SK-N-SH (cell line): Measurements from ENCODE around the gene DOK1. TPM values are rescaled to one million over a fixed set of nuclear protein-coding genes. Genes with fewer than 3 reads are reported as not detected.
A peak's percentile ranks its signal among the peaks of the same experiment; 100 is the strongest.

Source experiments
- CTCF ChIA-PET: fragments of 300-600, 350-600 bp; formaldehyde crosslinking; extraction: SDS; loops from one replicate; lab custom pipeline; 2021; lab: Yijun Ruan, JAX
- POLR2A ChIA-PET: fragments of 350-600 bp; sonication (Branson Sonifier 250); formaldehyde crosslinking; extraction: SDS; loops from one replicate; lab custom pipeline; 2020; ENCODE audit warnings: antibody characterized with exemption, inconsistent platforms; lab: Yijun Ruan, JAX
- DNase-seq: peaks from one replicate; pipeline ENCODE4 v3.0.0; 2012
- H2AFZ ChIP-seq: fragments of 200-600 bp; sonication (generic); 2 replicates; pipeline ENCODE4 v1.8.1; 2016; ENCODE audit warnings: antibody characterized with exemption, mild to moderate bottlenecking, low read depth
- H3F3A ChIP-seq: fragments of 200-600 bp; sonication (generic); replicated peaks from 2 replicates; pipeline ENCODE3; 2016; ENCODE audit warnings: antibody characterized with exemption, mild to moderate bottlenecking; ENCODE audit not compliant: insufficient read depth
- H3K27ac ChIP-seq, 2 experiments: fragments of 200-500 bp in 1 of 2; fragments of 200-600 bp in 1 of 2; sonication (Bioruptor generic) in 1 of 2; sonication (generic), shearing (Covaris generic) in 1 of 2; 2 replicates each; pipeline versions ENCODE4 v1.5.1 to v1.6.1; 2014 to 2016; ENCODE audit warnings: low read depth in 2 of 2, inconsistent platforms in 1 of 2, low read length in 1 of 2, mild to moderate bottlenecking in 1 of 2, mixed read lengths in 1 of 2
- H3K27me3 ChIP-seq: fragments of 200-600 bp; sonication (generic), shearing (Covaris generic); 2 replicates; pipeline ENCODE4 v1.6.1; 2016; ENCODE audit warnings: mixed run types; ENCODE audit not compliant: insufficient read depth
- H3K36me3 ChIP-seq, 2 experiments: fragments of 200-500 bp in 1 of 2; fragments of 200-600 bp in 1 of 2; sonication (Bioruptor generic) in 1 of 2; sonication (generic) in 1 of 2; replicated peaks in 1 of 2; 2 replicates each; pipeline versions ENCODE3 to v1.5.1; 2014 to 2016; ENCODE audit warnings: low read length in 1 of 2, mild to moderate bottlenecking in 1 of 2; ENCODE audit not compliant: insufficient read depth in 2 of 2, control insufficient read depth in 1 of 2
- H3K4me1 ChIP-seq, 2 experiments: fragments of 200-500 bp in 1 of 2; fragments of 200-600 bp in 1 of 2; sonication (Bioruptor generic) in 1 of 2; sonication (generic), shearing (Covaris generic) in 1 of 2; 2 replicates each; pipeline versions ENCODE4 v1.5.1 to v1.6.1; 2014 to 2016; ENCODE audit warnings: low read depth in 1 of 2, low read length in 1 of 2, mixed run types in 1 of 2; ENCODE audit not compliant: insufficient read depth in 2 of 2, control insufficient read depth in 1 of 2
- H3K4me2 ChIP-seq: fragments of 200-600 bp; sonication (generic), shearing (Covaris generic); 2 replicates; pipeline ENCODE4 v1.6.1; 2017; ENCODE audit warnings: mixed run types
- H3K4me3 ChIP-seq, 2 experiments: fragments of 200-500 bp in 1 of 2; fragments of 200-600 bp in 1 of 2; sonication (Bioruptor generic) in 1 of 2; sonication (generic), shearing (Covaris generic) in 1 of 2; 2 replicates each; pipeline versions ENCODE4 v1.5.1 to v1.8.1; 2014 to 2016; ENCODE audit warnings: low read depth in 2 of 2, inconsistent platforms in 1 of 2, low read length in 1 of 2, mild to moderate bottlenecking in 1 of 2, mixed read lengths in 1 of 2, moderate library complexity in 1 of 2
- H3K79me2 ChIP-seq: fragments of 200-600 bp; sonication (generic); 2 replicates; pipeline ENCODE4 v1.8.1; 2017; ENCODE audit warnings: mild to moderate bottlenecking; ENCODE audit not compliant: insufficient read depth
- H3K9ac ChIP-seq: fragments of 200-600 bp; sonication (generic); 2 replicates; pipeline ENCODE4 v1.6.1; 2017; ENCODE audit warnings: mixed run types
- H3K9me2 ChIP-seq: fragments of 200-600 bp; sonication (generic); 2 replicates; pipeline ENCODE4 v1.6.1; 2017; ENCODE audit warnings: mixed run types
- H3K9me3 ChIP-seq: fragments of 200-600 bp; sonication (generic); 2 replicates; pipeline ENCODE4 v1.6.1; 2017; ENCODE audit warnings: mixed run types, mild to moderate bottlenecking, moderate library complexity
- H4K20me1 ChIP-seq: fragments of 200-600 bp; sonication (generic); 2 replicates; pipeline ENCODE4 v1.6.1; 2017; ENCODE audit warnings: mild to moderate bottlenecking, mixed run types; ENCODE audit not compliant: insufficient read depth
- CHD2 ChIP-seq: fragments of 150-350 bp; IDR thresholded peaks from 2 replicates; pipeline ENCODE4 v1.6.1; 2018; ENCODE audit warnings: low read length; ENCODE audit not compliant: partially characterized antibody
- ELF1 ChIP-seq: IDR thresholded peaks from 2 replicates; pipeline ENCODE4 v1.4.0; 2012
- EZH2phosphoT487 ChIP-seq: fragments of 200-600 bp; sonication (generic); IDR thresholded peaks from 2 replicates; pipeline ENCODE4 v1.6.1; 2017; ENCODE audit warnings: low read depth, mixed run types, mild to moderate bottlenecking, antibody characterized with exemption, moderate library complexity, borderline replicate concordance
- FOXJ3 ChIP-seq: sonication (generic); formaldehyde crosslinking; IDR thresholded peaks from 2 replicates; pipeline ENCODE4 v1.5.1; 2020; ENCODE audit warnings: mild to moderate bottlenecking, missing genetic modification reagents
- GABPA ChIP-seq: IDR thresholded peaks from 2 replicates; pipeline ENCODE4 v1.4.0; 2012; ENCODE audit warnings: low read depth, mild to moderate bottlenecking
- GATA2 ChIP-seq: sonication (generic); formaldehyde crosslinking; IDR thresholded peaks from 2 replicates; pipeline ENCODE4 v1.5.0; 2020; ENCODE audit warnings: mild to moderate bottlenecking, missing genetic modification reagents
- JUND ChIP-seq: IDR thresholded peaks from 2 replicates; pipeline ENCODE4 v1.4.0; 2012
- MXI1 ChIP-seq: IDR thresholded peaks from 2 replicates; pipeline ENCODE4 v1.6.1; 2012; ENCODE audit warnings: mild to moderate bottlenecking, low read depth, low read length, improper control_type of control experiment
- NRF1 ChIP-seq: IDR thresholded peaks from 2 replicates; pipeline ENCODE4 v1.6.1; 2012; ENCODE audit warnings: low read depth, mild to moderate bottlenecking, low read length
- POLR2AphosphoS5 ChIP-seq: IDR thresholded peaks from 2 replicates; pipeline ENCODE4 v1.6.1; 2012; ENCODE audit warnings: low read depth, low read length
- RAD21 ChIP-seq: IDR thresholded peaks from 2 replicates; pipeline ENCODE4 v1.6.1; 2012; ENCODE audit warnings: mild to moderate bottlenecking, low read length
- TAF1 ChIP-seq: IDR thresholded peaks from 2 replicates; pipeline ENCODE4 v1.6.1; 2012; ENCODE audit warnings: low read depth, mild to moderate bottlenecking, low read length, moderate library complexity, borderline replicate concordance
- TCF12 ChIP-seq: IDR thresholded peaks from 2 replicates; pipeline ENCODE4 v1.4.0; 2012
- WGBS: methylation state at CpG from one replicate; pipeline ENCODE4 v1.1.6; 2017; ENCODE audit warnings: low lambda C conversion rate; 5-methylcytosine and 5-hydroxymethylcytosine counted together
- polyA plus RNA-seq, 3 experiments: library from polyadenylated mRNA; depleted of rRNA; stranded (reverse); fragments of >200 nt; gene quantifications; 2 replicates each; pipeline ENCODE4 v1.2.3, GENCODE V29; 2012
- TF ChIP-seq, protein P1 (sequence below): fragments of 200-600 bp; sonication (generic); IDR thresholded peaks from 2 replicates; pipeline ENCODE4 v1.6.1; 2017; ENCODE audit warnings: antibody characterized with exemption, mild to moderate bottlenecking, moderate library complexity
- TF ChIP-seq, protein P2 (sequence below): IDR thresholded peaks from 2 replicates; pipeline ENCODE4 v1.4.0; 2012; ENCODE audit warnings: low read depth
- TF ChIP-seq, protein P3 (sequence below): IDR thresholded peaks from 2 replicates; pipeline ENCODE4; 2012
- TF ChIP-seq, protein P4 (sequence below): IDR thresholded peaks from 2 replicates; pipeline ENCODE4 v1.6.1; 2012; ENCODE audit warnings: mild to moderate bottlenecking, low read depth, low read length, moderate library complexity

Gene DOK1
- polyA plus RNA-seq, 1 of the 3 experiments (the other 2 are of a cell fraction), result 25.3 TPM

DNA sequence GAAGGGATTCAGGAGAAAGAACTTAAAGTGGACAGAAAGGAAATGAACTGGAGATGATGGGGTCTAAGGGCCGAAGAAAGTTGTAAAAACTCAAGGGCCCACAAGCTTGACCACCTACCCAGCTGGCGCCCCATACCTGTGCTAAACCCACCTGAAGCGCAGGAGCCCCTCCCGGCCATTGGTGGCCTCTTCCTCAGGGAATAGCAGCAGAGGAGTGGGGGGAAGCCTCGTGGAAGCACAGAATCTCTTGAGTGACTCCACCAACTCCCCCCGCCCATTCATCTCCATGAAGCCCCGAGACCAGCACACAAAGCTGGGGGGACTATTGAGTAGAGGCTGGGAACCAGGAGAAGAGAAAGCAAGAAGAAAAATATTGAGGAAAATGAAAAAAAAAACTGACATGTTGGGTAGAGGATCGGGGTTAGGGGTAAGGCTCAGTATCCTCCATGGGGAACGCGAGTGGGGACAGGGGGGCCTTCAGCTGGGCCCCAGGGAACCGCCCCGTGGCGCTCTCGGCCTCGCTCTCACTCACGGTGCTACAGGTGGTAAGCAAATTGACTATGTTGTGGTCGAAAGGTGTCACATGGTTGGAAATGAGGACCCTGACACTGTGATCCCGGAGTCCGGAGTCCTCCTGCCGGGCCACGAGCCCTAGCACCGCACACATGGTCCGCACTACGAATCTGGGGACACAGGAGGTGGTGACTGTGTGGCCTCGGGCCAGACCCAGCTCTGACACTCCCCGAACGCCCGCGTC, 25.7 kb upstream of the DOK1 start:
- Histone ChIP-seq H3K79me2 (peaks cover 45% of the 10 kb centered on the region), H3K9ac (peak overlapping the region; percentile 90), H3K36me3 (peaks cover 26 to 49% of the 10 kb centered on the region in 2 experiments), H3K4me1 (peaks cover 13 to 24% of the 10 kb centered on the region in 2 experiments), H3K27me3 (no peaks in the 10 kb centered on the region), H3K4me2 (peak overlapping the region; percentile 90), H2AFZ (peak overlapping the region; percentile 56), H3K4me3 (peak overlapping the region; percentile 83 to 99), H3K27ac (peak overlapping the region; percentile 68 to 92), H4K20me1 (no peaks in the 10 kb centered on the region), H3F3A (peaks cover 11% of the 10 kb centered on the region), H3K9me2 (no peaks in the 10 kb centered on the region)
- WGBS, result 5% methylated on average over 22 of the region's 29 CpGs
- ChIA-PET POLR2A (interaction anchor here (1.3 to 2.5 kb wide), 8 partner anchors 8 to 70 kb away, joined by 4 to 13 read pairs (median 6); partner anchors contain the start of genes CCDC142, MRPL53, PCGF1 and TLX2), CTCF (interaction anchor here (1.2 to 7.0 kb wide), 6 partner anchors 14 to 59 kb away, joined by 3 to 80 read pairs (median 10); partner anchors contain the start of genes CCDC142, LBX2, PCGF1 and TLX2)
- no peak for DNase-seq
- no peak for TF ChIP-seq FOXJ3
- no peak for TF ChIP-seq POLR2AphosphoS5
- TF ChIP-seq, all 33 proteins: peak for 0
- H3K9me3 ChIP-seq, result no peaks in the 10 kb centered on the region

DNA sequence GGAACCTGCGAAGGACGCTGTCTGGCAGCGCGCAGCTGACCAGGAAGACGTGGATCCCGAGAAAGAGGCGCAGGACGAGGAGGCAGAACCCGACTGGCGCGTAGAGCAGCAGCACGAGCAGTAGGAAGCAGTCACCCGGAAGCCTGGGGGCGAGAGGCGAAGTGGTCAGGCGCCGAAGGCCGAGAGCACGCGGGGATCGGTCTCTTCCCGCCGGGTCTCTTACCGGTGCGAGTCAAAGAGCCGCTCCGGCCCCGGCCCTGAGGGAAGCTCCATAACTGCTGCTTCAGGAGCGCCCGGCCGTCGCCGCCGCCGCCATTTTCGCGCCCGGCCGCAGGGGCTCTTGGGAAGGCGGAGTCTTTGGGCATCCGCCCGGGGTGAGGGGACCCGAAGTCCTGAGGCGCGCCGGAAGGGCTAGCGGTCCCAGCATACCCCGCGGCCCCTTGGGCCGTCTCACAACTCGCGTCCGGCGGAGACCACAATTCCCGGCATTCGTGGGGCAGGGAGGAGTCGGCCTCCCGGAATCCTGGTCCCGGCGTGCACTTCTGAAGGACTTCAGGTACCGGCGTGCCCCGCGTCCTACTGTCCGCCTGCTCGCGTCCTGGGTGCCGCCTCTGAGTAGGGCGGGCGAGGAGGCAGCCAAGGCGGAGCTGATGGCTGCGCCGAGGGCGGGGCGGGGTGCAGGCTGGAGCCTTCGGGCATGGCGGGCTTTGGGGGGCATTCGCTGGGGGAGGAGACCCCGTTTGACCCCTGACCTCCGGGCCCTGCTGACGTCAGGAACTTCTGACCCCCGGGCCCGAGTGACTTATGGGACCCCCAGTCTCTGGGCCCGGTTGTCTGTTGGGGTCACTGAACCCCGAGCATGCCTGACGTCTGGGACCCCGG, 24.9 kb upstream of the DOK1 start, which contains the start of the genes AUP1 and HTRA2:
Gene AUP1 (minus strand): TSS at position 350 of the 882 bp plus-strand sequence. CDS start 77 bp downstream, at position 273.
Gene HTRA2 (plus strand): TSS at position 577 of the 882 bp plus-strand sequence. CDS start 74 bp downstream, at position 651.
- peak; percentile 98 for DNase-seq
- Histone ChIP-seq H3K27ac (peak within 1 kb of the TSS; percentile 68 to 92), H3K9me3 (no peaks in the 10 kb centered on the region), H3K79me2 (peaks cover 45% of the 10 kb centered on the region), H2AFZ (peak within 1 kb of the TSS; percentile 83), H4K20me1 (no peaks in the 10 kb centered on the region), H3F3A (peaks cover 18% of the 10 kb centered on the region), H3K4me1 (peaks cover 13 to 24% of the 10 kb centered on the region in 2 experiments), H3K9ac (peak within 1 kb of the TSS; percentile 90), H3K9me2 (no peaks in the 10 kb centered on the region), H3K36me3 (peaks cover 27 to 51% of the 10 kb centered on the region in 2 experiments), H3K4me2 (peak within 1 kb of the TSS; percentile 90), H3K4me3 (peak within 1 kb of the TSS; percentile 83 to 99), H3K27me3 (no peaks in the 10 kb centered on the region)
- WGBS, result 1% methylated on average over 30 of the region's 87 CpGs
- ChIA-PET POLR2A (interaction anchor here (0.7 to 2.5 kb wide), 10 partner anchors 9 to 75 kb away, joined by 4 to 13 read pairs (median 5); partner anchors contain the start of genes CCDC142, INO80B, MRPL53 and PCGF1), CTCF (interaction anchor here (0.9 to 7.8 kb wide), 8 partner anchors 15 to 65 kb away, joined by 3 to 102 read pairs (median 10); partner anchors contain the start of genes CCDC142, LBX2, PCGF1 and TLX2)
- TF ChIP-seq RAD21 (0 out of 2 replicates have a peak, but pooled peaks have one; percentile 4), TAF1 (peak; percentile 95), GATA2 (CRISPR knock-in tag) (no peak), TCF12 (0 out of 2 replicates have a peak, but pooled peaks have one; percentile 4), EZH2phosphoT487 (no peak), NRF1 (peak; percentile 32; the same call in 1 of the 2 replicates), ELF1 (peak; percentile 91), GABPA (peak; percentile 86), CHD2 (peak; percentile 85), JUND (0 out of 2 replicates have a peak, but pooled peaks have one; percentile 6), MXI1 (peak; percentile 70)
- TF ChIP-seq, protein P1, sequence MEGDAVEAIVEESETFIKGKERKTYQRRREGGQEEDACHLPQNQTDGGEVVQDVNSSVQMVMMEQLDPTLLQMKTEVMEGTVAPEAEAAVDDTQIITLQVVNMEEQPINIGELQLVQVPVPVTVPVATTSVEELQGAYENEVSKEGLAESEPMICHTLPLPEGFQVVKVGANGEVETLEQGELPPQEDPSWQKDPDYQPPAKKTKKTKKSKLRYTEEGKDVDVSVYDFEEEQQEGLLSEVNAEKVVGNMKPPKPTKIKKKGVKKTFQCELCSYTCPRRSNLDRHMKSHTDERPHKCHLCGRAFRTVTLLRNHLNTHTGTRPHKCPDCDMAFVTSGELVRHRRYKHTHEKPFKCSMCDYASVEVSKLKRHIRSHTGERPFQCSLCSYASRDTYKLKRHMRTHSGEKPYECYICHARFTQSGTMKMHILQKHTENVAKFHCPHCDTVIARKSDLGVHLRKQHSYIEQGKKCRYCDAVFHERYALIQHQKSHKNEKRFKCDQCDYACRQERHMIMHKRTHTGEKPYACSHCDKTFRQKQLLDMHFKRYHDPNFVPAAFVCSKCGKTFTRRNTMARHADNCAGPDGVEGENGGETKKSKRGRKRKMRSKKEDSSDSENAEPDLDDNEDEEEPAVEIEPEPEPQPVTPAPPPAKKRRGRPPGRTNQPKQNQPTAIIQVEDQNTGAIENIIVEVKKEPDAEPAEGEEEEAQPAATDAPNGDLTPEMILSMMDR, result no peak
- TF ChIP-seq, protein P2, sequence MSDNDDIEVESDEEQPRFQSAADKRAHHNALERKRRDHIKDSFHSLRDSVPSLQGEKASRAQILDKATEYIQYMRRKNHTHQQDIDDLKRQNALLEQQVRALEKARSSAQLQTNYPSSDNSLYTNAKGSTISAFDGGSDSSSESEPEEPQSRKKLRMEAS, result peak; percentile 72
- TF ChIP-seq, protein P3, sequence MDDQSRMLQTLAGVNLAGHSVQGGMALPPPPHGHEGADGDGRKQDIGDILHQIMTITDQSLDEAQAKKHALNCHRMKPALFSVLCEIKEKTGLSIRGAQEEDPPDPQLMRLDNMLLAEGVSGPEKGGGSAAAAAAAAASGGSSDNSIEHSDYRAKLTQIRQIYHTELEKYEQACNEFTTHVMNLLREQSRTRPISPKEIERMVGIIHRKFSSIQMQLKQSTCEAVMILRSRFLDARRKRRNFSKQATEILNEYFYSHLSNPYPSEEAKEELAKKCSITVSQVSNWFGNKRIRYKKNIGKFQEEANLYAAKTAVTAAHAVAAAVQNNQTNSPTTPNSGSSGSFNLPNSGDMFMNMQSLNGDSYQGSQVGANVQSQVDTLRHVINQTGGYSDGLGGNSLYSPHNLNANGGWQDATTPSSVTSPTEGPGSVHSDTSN, result peak; percentile 25
- TF ChIP-seq, protein P4, sequence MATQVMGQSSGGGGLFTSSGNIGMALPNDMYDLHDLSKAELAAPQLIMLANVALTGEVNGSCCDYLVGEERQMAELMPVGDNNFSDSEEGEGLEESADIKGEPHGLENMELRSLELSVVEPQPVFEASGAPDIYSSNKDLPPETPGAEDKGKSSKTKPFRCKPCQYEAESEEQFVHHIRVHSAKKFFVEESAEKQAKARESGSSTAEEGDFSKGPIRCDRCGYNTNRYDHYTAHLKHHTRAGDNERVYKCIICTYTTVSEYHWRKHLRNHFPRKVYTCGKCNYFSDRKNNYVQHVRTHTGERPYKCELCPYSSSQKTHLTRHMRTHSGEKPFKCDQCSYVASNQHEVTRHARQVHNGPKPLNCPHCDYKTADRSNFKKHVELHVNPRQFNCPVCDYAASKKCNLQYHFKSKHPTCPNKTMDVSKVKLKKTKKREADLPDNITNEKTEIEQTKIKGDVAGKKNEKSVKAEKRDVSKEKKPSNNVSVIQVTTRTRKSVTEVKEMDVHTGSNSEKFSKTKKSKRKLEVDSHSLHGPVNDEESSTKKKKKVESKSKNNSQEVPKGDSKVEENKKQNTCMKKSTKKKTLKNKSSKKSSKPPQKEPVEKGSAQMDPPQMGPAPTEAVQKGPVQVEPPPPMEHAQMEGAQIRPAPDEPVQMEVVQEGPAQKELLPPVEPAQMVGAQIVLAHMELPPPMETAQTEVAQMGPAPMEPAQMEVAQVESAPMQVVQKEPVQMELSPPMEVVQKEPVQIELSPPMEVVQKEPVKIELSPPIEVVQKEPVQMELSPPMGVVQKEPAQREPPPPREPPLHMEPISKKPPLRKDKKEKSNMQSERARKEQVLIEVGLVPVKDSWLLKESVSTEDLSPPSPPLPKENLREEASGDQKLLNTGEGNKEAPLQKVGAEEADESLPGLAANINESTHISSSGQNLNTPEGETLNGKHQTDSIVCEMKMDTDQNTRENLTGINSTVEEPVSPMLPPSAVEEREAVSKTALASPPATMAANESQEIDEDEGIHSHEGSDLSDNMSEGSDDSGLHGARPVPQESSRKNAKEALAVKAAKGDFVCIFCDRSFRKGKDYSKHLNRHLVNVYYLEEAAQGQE, result no peak
